Stimulated activated naive CD8-positive, alpha-beta T cell treated with anti-CD3 and anti-CD28 coated beads, Interleukin-15, amount 100 ng/mL, for 72 hours (primary cell): ENCODE results near the gene SLC5A7.

Source experiments
- ATAC-seq: fragments of 150-1000 bp; cut with Tn5 transposase; 2 replicates; pipeline ENCODE4 v1.10.0; 2021; ENCODE audit warnings: mild to moderate bottlenecking, moderate library complexity
- DNase-seq, 2 donors: peaks; one replicate each; pipeline ENCODE4 v3.0.0; 2021 to 2022
- H3K27ac Mint-ChIP-seq, 2 donors: one replicate each; pipeline ENCODE4 v1.8.0; 2022; ENCODE audit warnings: mild to moderate bottlenecking in 2 of 2, mixed read lengths in 2 of 2, moderate library complexity in 2 of 2
- H3K27me3 Mint-ChIP-seq: one replicate; pipeline ENCODE4 v1.8.0; 2022; ENCODE audit warnings: mixed read lengths
- H3K4me1 Mint-ChIP-seq: one replicate; pipeline ENCODE4 v1.8.0; 2022; ENCODE audit warnings: mild to moderate bottlenecking, mixed read lengths
- H3K4me3 Mint-ChIP-seq, 2 donors: one replicate each; pipeline ENCODE4 v1.8.0; 2022; ENCODE audit warnings: mild to moderate bottlenecking in 2 of 2, mixed read lengths in 2 of 2, moderate library complexity in 1 of 2
- H3K9me3 Mint-ChIP-seq, 2 donors: one replicate each; pipeline ENCODE4 v1.8.0; 2022; ENCODE audit warnings: mixed read lengths in 2 of 2

Gene SLC5A7

GRCh38 chr2:108031471-108031941 is 45.2 kb downstream of the SLC5A7 start:
- no peak for ATAC-seq
- H3K27me3 Mint-ChIP-seq: no peaks in the 10 kb centered on the region
- no peak for DNase-seq
- H3K27ac Mint-ChIP-seq: no peak overlapping the region
- H3K9me3 Mint-ChIP-seq: no peaks in the 10 kb centered on the region
- no peaks in the 10 kb centered on the region for H3K4me1 Mint-ChIP-seq
- H3K4me3 Mint-ChIP-seq: no peak overlapping the region

- H3K4me1 Mint-ChIP-seq: no peaks in the 10 kb centered on the region
- no peak for ATAC-seq
- H3K4me3 Mint-ChIP-seq: no peak overlapping the region
- no peak for DNase-seq
- H3K9me3 Mint-ChIP-seq: peaks cover 0 to 3% of the 10 kb centered on the region in 2 donors
- no peak overlapping the region for H3K27ac Mint-ChIP-seq
- H3K27me3 Mint-ChIP-seq: no peaks in the 10 kb centered on the region
Observed at GRCh38 chr2:108034843-108035242, 48.5 kb downstream of the SLC5A7 start.

- Mint-ChIP-seq H3K4me1 (no peaks in the 10 kb centered on the region), H3K4me3 (no peak overlapping the region), H3K9me3 (peaks cover 0 to 3% of the 10 kb centered on the region in 2 donors), H3K27me3 (no peaks in the 10 kb centered on the region), H3K27ac (no peak overlapping the region)
- ATAC-seq (no peak), DNase-seq (no peak)
Observed at GRCh38 chr2:108048752-108049151, 62.4 kb downstream of the SLC5A7 start.

DNA sequence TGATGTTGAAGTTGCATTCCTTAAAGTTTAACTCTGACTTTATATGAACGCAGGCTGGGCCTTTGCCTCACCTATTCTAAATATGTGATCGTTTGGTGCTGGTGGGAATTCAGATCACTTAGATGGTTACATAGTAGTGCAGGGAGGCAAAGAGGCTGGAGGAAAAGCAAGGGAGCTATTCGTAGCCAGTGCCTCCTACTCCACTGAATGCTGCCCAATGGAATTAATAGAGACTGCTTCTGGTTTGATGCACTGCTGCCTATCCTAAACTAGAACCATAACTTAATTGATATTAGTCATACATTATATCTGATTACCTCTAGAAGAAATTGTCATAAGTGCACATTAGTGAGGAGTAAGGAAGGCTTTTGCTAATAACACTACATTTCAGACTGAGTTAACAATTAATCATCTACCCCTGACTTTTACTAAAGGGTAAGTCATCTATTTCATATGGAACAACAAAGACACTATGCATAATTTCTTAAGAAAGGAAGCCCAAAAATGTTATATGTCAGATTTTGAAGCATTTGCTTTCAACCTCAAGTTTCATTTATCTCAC is 72.3 kb downstream of the SLC5A7 start:
- DNase-seq: no peak
- H3K9me3 Mint-ChIP-seq: no peaks in the 10 kb centered on the region
- ATAC-seq: no peak
- no peak overlapping the region for H3K4me3 Mint-ChIP-seq
- H3K4me1 Mint-ChIP-seq: no peaks in the 10 kb centered on the region
- no peaks in the 10 kb centered on the region for H3K27me3 Mint-ChIP-seq
- H3K27ac Mint-ChIP-seq: no peak overlapping the region

DNA sequence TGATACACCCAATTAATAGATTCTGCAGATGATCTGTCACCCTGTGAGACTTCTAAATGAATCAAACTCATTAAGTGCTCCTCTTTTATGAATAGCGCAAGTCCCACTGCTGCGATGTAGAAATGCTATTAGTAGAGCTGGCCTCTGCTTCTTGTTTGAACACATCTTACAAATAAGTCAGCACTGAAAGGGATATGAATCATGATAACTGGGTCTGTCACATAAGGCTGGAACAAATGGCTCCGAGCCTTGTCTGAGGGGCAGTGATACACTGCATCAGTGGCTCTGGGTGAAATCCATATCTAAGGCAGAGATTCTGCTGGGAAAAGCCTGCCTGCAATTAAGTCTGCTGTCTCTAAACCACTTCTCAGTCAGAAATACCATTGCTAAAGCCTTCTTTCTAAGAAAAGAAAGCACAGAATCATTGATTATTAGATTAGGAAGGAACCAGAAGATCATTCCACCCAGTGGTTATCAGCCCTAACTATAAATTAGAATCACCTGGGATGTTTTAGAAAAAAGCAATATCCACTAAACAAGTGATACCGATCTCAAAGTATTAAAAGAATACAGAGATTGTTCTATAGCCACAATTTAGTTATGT is 75.2 kb downstream of the SLC5A7 start:
- no peak for ATAC-seq
- H3K9me3 Mint-ChIP-seq: no peaks in the 10 kb centered on the region
- no peak overlapping the region for H3K27ac Mint-ChIP-seq
- H3K4me3 Mint-ChIP-seq: no peak overlapping the region
- DNase-seq: no peak
- no peaks in the 10 kb centered on the region for H3K27me3 Mint-ChIP-seq
- H3K4me1 Mint-ChIP-seq: no peaks in the 10 kb centered on the region
